Measurements from ENCODE around the gene HES4. TPM values are rescaled to one million over a fixed set of nuclear protein-coding genes. Genes with fewer than 3 reads are reported as not detected.

Gene HES4
- total and polyA plus RNA-seq, 2 donors (not counting 3 experiments of a cell fraction or from before 2014, with no cell fraction given), result 30.5 to 37.6 TPM

DNA sequence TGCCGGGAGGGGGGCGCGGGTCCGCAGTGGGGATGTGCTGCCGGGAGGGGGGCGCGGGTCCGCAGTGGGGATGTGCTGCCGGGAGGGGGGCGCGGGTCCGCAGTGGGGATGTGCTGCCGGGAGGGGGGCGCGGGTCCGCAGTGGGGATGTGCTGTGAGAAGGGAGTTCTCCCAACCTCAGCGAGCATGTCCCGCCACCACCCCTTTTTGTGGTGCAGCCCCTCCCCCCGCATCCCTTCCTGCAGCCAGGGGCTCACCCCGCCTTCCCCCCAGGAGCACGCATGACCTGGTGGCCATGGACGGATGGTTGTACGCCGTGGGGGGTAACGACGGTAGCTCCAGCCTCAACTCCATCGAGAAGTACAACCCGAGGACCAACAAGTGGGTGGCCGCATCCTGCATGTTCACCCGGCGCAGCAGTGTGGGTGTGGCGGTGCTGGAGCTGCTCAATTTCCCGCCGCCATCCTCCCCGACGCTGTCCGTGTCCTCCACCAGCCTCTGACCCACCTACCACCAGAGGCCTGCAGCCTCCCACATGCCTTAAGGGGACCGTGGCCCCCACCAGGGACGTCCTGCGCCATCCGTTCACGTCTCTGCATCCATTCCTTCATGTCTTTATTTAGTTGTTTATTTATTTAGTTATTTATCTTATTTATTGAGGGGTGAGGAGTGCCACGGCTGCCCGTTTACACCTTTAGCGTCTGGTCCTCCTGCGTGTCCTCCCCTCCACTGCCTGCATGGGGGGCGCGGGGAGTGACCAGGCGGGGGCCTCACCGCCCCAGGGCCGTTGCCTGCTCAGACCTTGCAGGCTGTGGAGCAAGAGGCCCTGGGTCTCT lies 35.0 kb downstream of the HES4 start:
- Histone ChIP-seq H3K4me3 (replicated peaks in 1 of 3; ENCODE audit: insufficient read depth in 1 of 3, low read depth in 1 of 3, low read length in 3 of 3) (no peak overlapping the region), H3K9ac (replicated peaks; ENCODE audit: extremely low read depth, insufficient read depth, low read length) (no peak overlapping the region), H3K27ac (ENCODE audit: insufficient read depth, low read depth, low read length) (no peak overlapping the region), H4K20me1 (replicated peaks; ENCODE audit: control insufficient read depth, extremely low read depth, insufficient read depth, low read length) (no peaks in the 10 kb centered on the region), H3K4me1 (ENCODE audit: control insufficient read depth, extremely low read depth, insufficient read depth, low read length) (peaks cover 11% of the 10 kb centered on the region), H2AFZ (ENCODE audit: low read depth, low read length) (no peak overlapping the region), H3K9me1 (replicated peaks; ENCODE audit: control insufficient read depth, extremely low read depth, insufficient read depth, low read length) (no peaks in the 10 kb centered on the region), H3K4me2 (ENCODE audit: insufficient read depth, low read length) (no peak overlapping the region), H3K9me3 (replicated peaks; ENCODE audit: control insufficient read depth, insufficient read depth, low read length) (no peaks in the 10 kb centered on the region), H3K27me3 (ENCODE audit: control insufficient read depth in 2 of 2, insufficient read depth in 2 of 2, low read length in 2 of 2) (peaks cover 0 to 2% of the 10 kb centered on the region in 2 experiments), H3K79me2 (ENCODE audit: control insufficient read depth, insufficient read depth, low read length) (no peaks in the 10 kb centered on the region), H3K36me3 (ENCODE audit: control insufficient read depth in 2 of 2, extremely low read depth in 1 of 2, insufficient read depth in 2 of 2, low read length in 2 of 2) (peaks cover 0 to 2% of the 10 kb centered on the region in 2 experiments)
- TF ChIP-seq CTCF (IDR thresholded peaks at IDR 0.05; ENCODE audit: extremely low read depth in 1 of 2, insufficient read depth in 1 of 2, low read depth in 1 of 2, low read length in 2 of 2), result no peak
- no peak for TF ChIP-seq JUN (IDR thresholded peaks at IDR 0.05; ENCODE audit: borderline replicate concordance, insufficient read depth, insufficient read length, low read depth)
- TF ChIP-seq MYC (IDR thresholded peaks at IDR 0.05; ENCODE audit: low read depth, low read length), result no peak
- no peak for TF ChIP-seq EZH2 (IDR thresholded peaks at IDR 0.05; ENCODE audit: borderline replicate concordance, low read depth, low read length, severe bottlenecking)
- no peak for TF ChIP-seq MAX (IDR thresholded peaks at IDR 0.05; ENCODE audit: insufficient read depth, insufficient read length)
- no peak for TF ChIP-seq POLR2A (IDR thresholded peaks at IDR 0.05; ENCODE audit: low read depth, low read length)
- no peak for TF ChIP-seq FOS (IDR thresholded peaks at IDR 0.05; ENCODE audit: borderline replicate concordance, insufficient read depth, low read length)
- no peak for TF ChIP-seq GATA2 (IDR thresholded peaks at IDR 0.05; ENCODE audit: insufficient read depth, insufficient read length, low read depth, low read length)
- no peak for TF ChIP-seq POLR2AphosphoS5 (IDR thresholded peaks at IDR 0.05; ENCODE audit: insufficient read depth, low read depth, low read length)
- CTCF ChIA-PET, result no interaction called here
- dilution Hi-C loops (cut with MboI; ENCODE audit: extremely low pct_ligation_motif_present, low sequenced_read_pairs), result no loop called here
- no TSS peak for BruUV-seq (replicated peaks)
- DNase-seq (ENCODE audit: low read depth, low spot score) (no peak), FAIRE-seq (no peak)
- POLR2A ChIA-PET, result no interaction called here
- intact Hi-C loops (cut with micrococcal nuclease), result no loop called here
